GM12875 (cell line): ENCODE measurements around the gene LILRA5.

ENCODE experiments used
- H3K4me3 ChIP-seq: one replicate; pipeline ENCODE4 v1.5.1; 2011; ENCODE audit warnings: low read depth, low read length, control low read depth
- CTCF ChIP-seq: IDR thresholded peaks from 2 replicates; pipeline ENCODE4 v1.5.1; 2011; ENCODE audit warnings: low read depth, mild to moderate bottlenecking, control low read depth, inconsistent platforms, low read length, moderate library complexity, borderline replicate concordance; ENCODE audit not compliant: insufficient read depth

LILRA5 gene

GRCh38 chr19:54352546-54352945 is 39.6 kb upstream of the LILRA5 start:
- no peak for TF ChIP-seq CTCF
- no peak overlapping the region for H3K4me3 ChIP-seq

- no peak overlapping the region for H3K4me3 ChIP-seq
- TF ChIP-seq CTCF, result no peak
Measured at GRCh38 chr19:54352041-54352440, 39.1 kb upstream of the LILRA5 start.

- no peak overlapping the region for H3K4me3 ChIP-seq
- TF ChIP-seq CTCF, result no peak
Measured at GRCh38 chr19:54351474-54351873, 38.5 kb upstream of the LILRA5 start.

- no peak overlapping the region for H3K4me3 ChIP-seq
- no peak for TF ChIP-seq CTCF
Measured at GRCh38 chr19:54345938-54346386, 33.0 kb upstream of the LILRA5 start.

- H3K4me3 ChIP-seq, result no peak overlapping the region
Measured at GRCh38 chr19:54343868-54344267, 30.9 kb upstream of the LILRA5 start.

GRCh38 chr19:54341295-54341694 is 28.3 kb upstream of the LILRA5 start:
- no peak for TF ChIP-seq CTCF
- no peak overlapping the region for H3K4me3 ChIP-seq

More at GRCh38 chr19:54343868-54344267, 30.9 kb upstream of the LILRA5 start:
- no peak for TF ChIP-seq CTCF

GRCh38 chr19:54339646-54340358 is 26.8 kb upstream of the LILRA5 start:
- TF ChIP-seq CTCF, result no peak
- H3K4me3 ChIP-seq, result no peak overlapping the region
